ENCODE results near the gene CYP11A1.

Gene CYP11A1

GRCh38 chr15:74402337-74402841 is 34.9 kb upstream of the CYP11A1 start:
- peak overlapping the region; percentile 69 for H2AFZ ChIP-seq (ENCODE audit: low read length)
- no peaks in the 10 kb centered on the region for H3K36me3 ChIP-seq (replicated peaks; ENCODE audit: insufficient read depth, low read length)
- no peaks in the 10 kb centered on the region for H3K9me2 ChIP-seq (replicated peaks; ENCODE audit: insufficient read depth, low read length)
- peaks cover 34% of the 10 kb centered on the region for H3F3A ChIP-seq (ENCODE audit: insufficient read depth, low read length)
- H3K9ac ChIP-seq (ENCODE audit: low read length) = peak overlapping the region; percentile 42
- H3K9me3 ChIP-seq (replicated peaks; ENCODE audit: insufficient read depth, low read length) = no peaks in the 10 kb centered on the region
- TF ChIP-seq EZH2phosphoT487 (IDR thresholded peaks at IDR 0.05; ENCODE audit: low read length) (no peak), CTCF (IDR thresholded peaks at IDR 0.05; ENCODE audit: low read length) (no peak), EZH2 (optimal IDR thresholded peaks at IDR 0.05; ENCODE audit: low read depth, low read length) (no peak)
- peak overlapping the region; percentile 95 for H3K27ac ChIP-seq (ENCODE audit: low read length)
- H3K4me3 ChIP-seq (ENCODE audit: low read length) = no peak overlapping the region
- no peaks in the 10 kb centered on the region for H4K20me1 ChIP-seq (ENCODE audit: insufficient read depth, low read length)
- DNase-seq = peak; percentile 5
- H3K4me1 ChIP-seq (ENCODE audit: low read length) = peaks cover 54% of the 10 kb centered on the region
- H3K4me2 ChIP-seq (ENCODE audit: low read depth, low read length) = peak overlapping the region; percentile 50
- H3K27me3 ChIP-seq (replicated peaks; ENCODE audit: insufficient read depth, low read length) = no peaks in the 10 kb centered on the region
- no peaks in the 10 kb centered on the region for H3K79me2 ChIP-seq (ENCODE audit: low read length)

DNA sequence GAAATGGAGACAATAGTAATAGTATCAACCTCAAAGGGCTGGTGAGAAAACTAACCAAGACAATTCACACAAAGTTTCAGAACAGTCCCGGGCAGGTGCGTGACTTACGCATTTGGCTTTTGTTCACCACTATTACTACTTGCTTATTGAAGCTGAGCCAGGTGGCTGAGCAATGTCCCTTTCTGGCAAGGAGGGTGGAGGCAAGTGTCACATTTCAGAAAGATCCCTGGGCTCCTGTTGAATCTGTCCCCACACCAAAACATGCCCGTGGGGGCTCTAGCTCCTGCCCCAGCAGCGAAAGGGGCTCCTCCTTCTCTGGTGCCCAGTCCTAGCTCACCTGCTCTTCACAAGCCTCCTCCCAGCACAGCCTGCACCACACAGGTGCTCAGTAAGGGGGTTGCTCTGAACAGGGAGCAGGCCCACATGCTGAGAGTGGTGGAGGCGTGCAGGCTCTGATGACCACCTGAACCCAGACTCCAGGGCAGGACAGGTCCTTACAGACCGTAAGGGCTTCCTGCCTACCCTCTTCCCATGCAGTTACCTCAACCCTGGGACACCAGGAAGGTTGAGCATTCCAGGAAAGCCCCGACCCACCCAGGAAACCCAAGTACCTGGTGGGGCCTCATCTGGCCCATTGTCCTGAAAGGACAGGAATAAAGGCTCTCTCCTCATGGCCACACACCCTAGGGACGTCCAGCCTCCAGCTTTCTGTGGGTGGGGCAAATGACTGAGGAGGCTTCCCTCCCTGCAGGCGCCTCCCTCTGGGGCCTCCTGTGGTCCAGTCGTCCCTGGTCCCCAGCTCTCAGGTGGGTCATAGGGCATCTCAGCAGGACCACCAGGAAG is 33.7 kb upstream of the CYP11A1 start:
- no peak for TF ChIP-seq EZH2 (optimal IDR thresholded peaks at IDR 0.05; ENCODE audit: low read depth, low read length)
- no peak for TF ChIP-seq EZH2phosphoT487 (IDR thresholded peaks at IDR 0.05; ENCODE audit: low read length)
- no peak for TF ChIP-seq CTCF (IDR thresholded peaks at IDR 0.05; ENCODE audit: low read length)
- no peaks in the 10 kb centered on the region for H3K9me2 ChIP-seq (replicated peaks; ENCODE audit: insufficient read depth, low read length)
- no peaks in the 10 kb centered on the region for H3K79me2 ChIP-seq (ENCODE audit: low read length)
- H3K4me2 ChIP-seq (ENCODE audit: low read depth, low read length) = peak overlapping the region; percentile 49
- H3K9me3 ChIP-seq (replicated peaks; ENCODE audit: insufficient read depth, low read length) = no peaks in the 10 kb centered on the region
- peak overlapping the region; percentile 95 for H3K27ac ChIP-seq (ENCODE audit: low read length)
- peak; percentile 87 for DNase-seq
- H3F3A ChIP-seq (ENCODE audit: insufficient read depth, low read length) = peaks cover 34% of the 10 kb centered on the region
- H3K36me3 ChIP-seq (replicated peaks; ENCODE audit: insufficient read depth, low read length) = no peaks in the 10 kb centered on the region
- peaks cover 59% of the 10 kb centered on the region for H3K4me1 ChIP-seq (ENCODE audit: low read length)
- no peaks in the 10 kb centered on the region for H3K27me3 ChIP-seq (replicated peaks; ENCODE audit: insufficient read depth, low read length)
- H3K4me3 ChIP-seq (ENCODE audit: low read length) = no peak overlapping the region
- H3K9ac ChIP-seq (ENCODE audit: low read length) = peak overlapping the region; percentile 57
- no peaks in the 10 kb centered on the region for H4K20me1 ChIP-seq (ENCODE audit: insufficient read depth, low read length)
- H2AFZ ChIP-seq (ENCODE audit: low read length) = peak overlapping the region; percentile 53

- H3K9ac ChIP-seq (ENCODE audit: low read length) = no peak overlapping the region
- no peaks in the 10 kb centered on the region for H3K9me3 ChIP-seq (replicated peaks; ENCODE audit: insufficient read depth, low read length)
- no peaks in the 10 kb centered on the region for H4K20me1 ChIP-seq (ENCODE audit: insufficient read depth, low read length)
- no peaks in the 10 kb centered on the region for H3K36me3 ChIP-seq (replicated peaks; ENCODE audit: insufficient read depth, low read length)
- no peaks in the 10 kb centered on the region for H3K9me2 ChIP-seq (replicated peaks; ENCODE audit: insufficient read depth, low read length)
- DNase-seq = no peak
- peak overlapping the region; percentile 28; the same call in 1 of the 2 replicates for H3K4me2 ChIP-seq (ENCODE audit: low read depth, low read length)
- H3K4me3 ChIP-seq (ENCODE audit: low read length) = no peak overlapping the region
- peak overlapping the region; percentile 95; the same call in 1 of the 2 replicates for H3K27ac ChIP-seq (ENCODE audit: low read length)
- H3K27me3 ChIP-seq (replicated peaks; ENCODE audit: insufficient read depth, low read length) = no peaks in the 10 kb centered on the region
- peaks cover 34% of the 10 kb centered on the region for H3F3A ChIP-seq (ENCODE audit: insufficient read depth, low read length)
- TF ChIP-seq CTCF (IDR thresholded peaks at IDR 0.05; ENCODE audit: low read length) (no peak), EZH2phosphoT487 (IDR thresholded peaks at IDR 0.05; ENCODE audit: low read length) (no peak), EZH2 (optimal IDR thresholded peaks at IDR 0.05; ENCODE audit: low read depth, low read length) (no peak)
- no peaks in the 10 kb centered on the region for H3K79me2 ChIP-seq (ENCODE audit: low read length)
- peaks cover 59% of the 10 kb centered on the region for H3K4me1 ChIP-seq (ENCODE audit: low read length)
- H2AFZ ChIP-seq (ENCODE audit: low read length) = 0 out of 2 replicates have a peak overlapping the region, but pooled peaks have one; percentile 33
Observed at GRCh38 chr15:74400313-74400860, 32.9 kb upstream of the CYP11A1 start.

Measured in MM.1S (cell line).